ENCODE data around the gene SMIM41.

Gene SMIM41

DNA sequence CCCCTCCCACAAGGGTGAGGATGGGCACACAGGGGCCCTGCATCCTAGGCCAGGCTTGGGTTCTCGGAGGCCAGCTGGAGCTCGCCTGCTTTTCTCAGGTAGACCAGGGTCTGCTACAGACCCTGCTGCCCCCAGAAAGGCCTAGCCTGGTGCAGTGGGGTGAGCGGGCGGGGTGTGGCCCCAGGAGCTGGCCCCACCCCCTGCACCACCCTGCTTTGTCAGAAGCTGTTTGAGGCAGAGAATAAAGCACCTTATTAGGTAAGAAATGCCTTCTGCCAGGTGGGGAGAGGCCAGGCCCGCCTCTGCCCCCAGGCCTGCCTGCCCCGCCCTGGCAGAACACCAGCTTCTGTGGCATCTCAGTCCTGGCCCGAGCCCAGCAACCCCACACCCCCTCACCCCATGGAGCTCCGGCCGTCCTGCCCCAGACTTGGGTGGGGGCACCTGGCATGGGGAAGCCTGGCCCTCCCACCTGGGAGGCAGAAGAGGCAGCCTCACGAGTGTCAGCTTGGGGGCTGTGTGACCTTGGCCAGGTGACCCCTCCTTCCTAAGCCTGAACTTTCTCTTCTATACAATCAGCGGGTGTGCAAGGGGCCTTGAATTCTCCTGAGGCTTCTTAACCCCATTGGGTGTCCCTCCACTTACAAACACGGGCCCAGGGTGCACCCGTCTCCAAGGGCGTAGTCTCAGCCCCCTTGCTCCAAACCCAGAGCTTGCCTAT lies 69.1 kb downstream of the SMIM41 start:
- no peak for DNase-seq

DNA sequence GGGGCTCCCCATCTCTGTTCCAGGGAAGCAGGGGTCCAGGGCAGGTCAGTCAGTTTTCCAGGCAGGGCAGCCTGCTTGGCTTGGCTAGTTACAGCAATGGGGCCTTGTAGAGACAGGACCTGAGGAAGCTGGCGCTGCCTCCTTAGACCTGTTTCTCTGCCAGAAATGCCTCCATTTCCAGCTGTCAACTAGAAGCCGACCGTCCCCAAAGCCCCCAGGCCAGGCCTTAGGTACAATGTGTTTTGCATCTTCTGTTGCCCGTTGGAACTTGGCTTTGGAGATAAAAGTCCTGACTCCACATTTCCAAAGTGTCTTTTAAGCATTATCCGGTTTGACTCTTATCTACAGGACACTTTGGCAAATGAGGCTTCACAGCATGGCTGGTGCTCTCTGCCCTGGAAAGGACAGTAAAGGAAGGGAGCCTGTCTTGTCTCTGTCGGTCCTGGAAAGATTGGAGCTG lies 69.7 kb downstream of the SMIM41 start:
- no peak for DNase-seq

DNA sequence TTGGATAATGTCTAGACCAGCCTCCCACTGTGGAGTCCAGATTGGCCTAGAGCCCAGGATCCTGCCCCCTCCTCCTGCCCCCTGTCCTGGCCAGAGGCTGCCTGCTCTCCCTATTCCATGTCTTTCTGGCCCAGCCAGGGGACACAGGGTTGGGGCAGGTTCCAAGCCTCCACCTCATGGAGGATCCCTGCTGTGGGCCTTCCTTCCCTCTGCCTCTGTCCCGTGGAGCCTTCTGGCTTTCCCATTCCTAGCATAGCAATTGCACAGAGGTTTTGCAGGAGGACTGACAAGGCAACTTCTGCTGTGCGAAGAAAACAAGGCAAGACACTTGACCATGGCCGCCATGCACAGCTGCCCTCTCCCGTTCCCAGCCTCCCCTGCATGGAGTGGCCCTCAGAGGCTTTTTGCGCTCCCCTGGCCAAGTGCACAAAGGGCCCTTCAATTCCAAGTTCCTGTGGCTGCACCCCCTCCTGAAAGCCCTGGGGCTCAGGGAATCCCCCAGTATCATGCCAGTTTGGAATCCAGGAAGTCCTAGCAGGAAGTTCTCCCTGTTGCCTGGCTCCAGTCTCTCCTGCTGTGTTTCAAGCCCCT lies 70.2 kb downstream of the SMIM41 start:
- DNase-seq, result no peak

DNA sequence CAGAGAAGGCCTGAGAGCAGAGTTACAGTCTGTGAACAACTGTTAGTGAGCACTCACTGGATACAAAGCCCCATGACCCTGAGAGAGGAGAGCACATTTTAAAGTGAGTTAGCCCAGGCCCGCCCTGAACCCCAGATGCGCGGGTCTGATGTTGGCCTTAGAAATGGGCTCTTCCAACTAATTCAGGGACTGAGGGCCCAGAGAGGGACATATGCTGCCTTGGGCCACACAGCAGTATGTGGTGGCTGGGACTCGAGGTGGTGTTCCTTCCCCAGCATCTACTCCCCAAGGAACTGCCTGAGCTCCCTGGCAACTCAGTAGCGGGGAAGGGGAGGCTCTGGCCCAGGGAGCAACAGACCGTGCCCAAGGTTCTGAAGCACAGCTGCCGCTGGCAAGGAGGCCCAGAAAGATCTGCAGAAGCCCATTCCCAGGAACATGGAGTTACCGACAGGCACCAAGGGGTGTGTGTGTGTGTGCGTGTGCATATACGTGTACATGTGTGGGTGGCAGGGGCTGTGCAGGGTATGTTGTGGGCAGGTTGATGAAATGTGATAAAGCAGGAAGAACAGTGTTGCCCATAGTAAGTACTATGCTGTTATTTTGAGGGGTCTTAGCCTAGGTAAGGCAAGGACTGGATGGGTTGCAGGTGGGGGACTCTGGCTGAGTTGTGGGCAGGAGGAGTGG lies 71.8 kb downstream of the SMIM41 start:
- DNase-seq, result no peak

DNA sequence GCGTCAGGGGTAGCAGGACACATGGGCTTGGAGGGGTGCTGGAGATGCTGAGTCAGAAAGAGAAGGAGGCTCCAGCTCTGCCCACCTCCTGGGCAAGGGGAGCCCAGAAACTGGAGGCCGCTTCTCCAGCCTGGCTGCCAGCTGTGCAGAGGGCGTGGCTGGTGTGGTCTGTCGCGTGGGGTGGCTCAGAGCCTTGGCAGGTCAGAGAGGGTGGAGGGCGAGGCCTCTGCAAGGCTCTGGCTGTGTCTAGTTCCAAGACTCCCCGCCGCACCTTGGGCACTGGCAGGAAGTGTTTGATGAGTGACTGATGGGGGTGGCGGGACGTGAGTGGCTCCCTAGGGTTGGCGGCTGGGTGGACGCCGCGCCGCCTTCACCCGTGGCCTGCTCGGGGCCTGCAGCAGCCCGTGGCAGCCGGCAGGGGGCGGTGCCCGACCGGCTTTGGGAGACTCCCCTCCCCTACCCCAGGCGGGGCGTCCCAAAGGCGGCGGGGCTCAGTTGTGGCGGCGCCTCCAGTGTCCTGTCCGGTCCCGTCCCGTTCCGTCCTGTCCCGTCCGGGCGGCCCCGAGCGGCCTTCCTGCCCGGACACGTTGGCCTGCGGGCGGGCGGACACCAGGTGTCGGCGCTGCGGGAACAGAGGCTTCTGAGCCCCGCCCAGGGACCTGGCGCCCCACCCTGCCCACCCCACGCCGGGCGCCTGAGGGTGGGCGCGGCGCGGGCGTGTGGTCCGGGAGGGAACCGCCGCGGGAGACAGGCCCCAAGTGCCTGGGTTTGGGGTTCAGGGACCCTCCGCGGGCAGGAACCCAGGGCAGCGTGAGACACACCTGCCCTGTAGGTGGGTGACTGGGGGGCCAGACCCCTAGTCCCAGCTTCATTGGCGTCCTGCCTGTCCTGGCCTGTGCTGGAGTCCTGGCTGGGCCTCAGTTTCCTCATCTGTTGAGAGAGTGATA lies 72.6 kb downstream of the SMIM41 start:
- no peak for DNase-seq

DNA sequence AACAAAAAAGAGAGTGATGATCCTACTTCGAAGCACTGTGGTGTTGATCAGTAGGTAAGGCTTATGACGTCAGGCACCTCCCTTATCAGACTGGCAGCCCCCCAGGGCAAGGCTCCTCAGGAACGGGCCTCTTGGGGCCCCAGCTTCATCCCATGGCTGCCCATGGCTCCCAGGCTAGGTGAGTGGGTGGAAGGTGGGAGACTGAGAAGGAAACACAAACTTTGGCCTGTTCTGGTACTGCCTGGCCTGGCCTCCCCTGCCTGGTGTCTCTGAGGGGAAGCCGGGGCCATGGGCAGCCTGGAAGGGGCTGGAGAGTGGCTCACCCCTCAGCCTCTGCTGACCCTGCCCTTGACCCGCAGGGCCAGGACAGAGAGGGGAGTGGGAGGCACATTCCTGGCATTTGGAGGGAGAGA lies 73.4 kb downstream of the SMIM41 start:
- no peak for DNase-seq

DNA sequence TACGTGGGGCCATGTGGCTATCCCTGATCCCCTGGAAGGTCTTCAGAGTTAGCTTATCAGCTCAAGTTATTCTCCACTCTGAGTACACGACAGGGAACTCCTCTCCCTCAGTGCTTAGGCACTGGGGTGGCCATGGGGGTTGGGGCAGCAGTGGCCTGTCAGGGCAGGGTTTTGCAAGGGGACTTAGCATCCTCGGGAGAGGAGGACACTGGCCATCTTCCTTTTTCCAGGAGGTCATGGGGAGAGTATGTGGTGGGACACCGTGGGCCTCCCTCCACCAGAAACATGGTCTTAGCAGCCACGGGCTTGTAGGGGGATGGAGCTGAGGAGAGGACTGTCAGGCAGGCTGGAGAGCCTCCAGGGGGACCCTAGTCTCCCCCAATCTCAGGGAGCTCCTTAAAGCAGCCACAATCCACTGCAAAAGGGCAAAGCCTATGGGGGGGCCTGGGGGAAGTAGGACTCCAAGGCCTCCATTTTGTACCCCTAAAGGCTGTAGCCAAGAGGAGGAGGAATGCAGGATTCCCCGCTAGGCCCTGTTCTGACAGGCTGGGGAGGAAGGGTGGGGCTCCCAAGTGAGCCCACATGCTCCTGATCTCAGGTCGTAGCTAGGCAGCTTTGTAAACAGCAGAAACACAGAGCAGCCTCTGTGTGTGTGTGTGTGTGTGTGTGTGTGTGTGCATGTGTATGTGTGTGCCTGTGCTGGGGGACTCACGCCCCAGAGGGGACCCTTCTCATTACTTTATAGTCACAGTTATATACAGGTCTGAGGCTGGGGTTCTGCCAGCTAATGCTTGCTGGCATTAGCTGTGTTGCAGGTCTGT lies 75.8 kb downstream of the SMIM41 start:
- DNase-seq, result no peak

DNA sequence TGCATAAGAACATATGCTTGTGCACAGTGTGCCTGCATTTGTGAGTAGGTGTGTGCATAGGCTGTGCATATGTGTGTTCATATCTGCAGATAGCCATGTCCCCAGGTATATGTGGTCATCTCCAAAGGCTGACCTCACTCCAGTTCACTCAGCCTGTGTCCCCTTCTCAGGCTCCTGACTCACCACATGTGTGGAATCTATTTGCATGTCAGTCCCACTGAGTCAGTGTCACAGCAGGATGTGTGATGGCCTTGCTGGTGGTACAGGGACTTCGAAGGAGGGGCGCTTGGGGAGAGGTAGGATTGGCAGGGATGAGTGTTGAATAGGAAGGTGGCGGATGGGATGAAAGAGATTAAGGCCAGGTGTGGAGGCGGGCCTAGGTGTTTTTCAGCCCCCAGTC lies 76.8 kb downstream of the SMIM41 start:
- DNase-seq, result no peak

DNA sequence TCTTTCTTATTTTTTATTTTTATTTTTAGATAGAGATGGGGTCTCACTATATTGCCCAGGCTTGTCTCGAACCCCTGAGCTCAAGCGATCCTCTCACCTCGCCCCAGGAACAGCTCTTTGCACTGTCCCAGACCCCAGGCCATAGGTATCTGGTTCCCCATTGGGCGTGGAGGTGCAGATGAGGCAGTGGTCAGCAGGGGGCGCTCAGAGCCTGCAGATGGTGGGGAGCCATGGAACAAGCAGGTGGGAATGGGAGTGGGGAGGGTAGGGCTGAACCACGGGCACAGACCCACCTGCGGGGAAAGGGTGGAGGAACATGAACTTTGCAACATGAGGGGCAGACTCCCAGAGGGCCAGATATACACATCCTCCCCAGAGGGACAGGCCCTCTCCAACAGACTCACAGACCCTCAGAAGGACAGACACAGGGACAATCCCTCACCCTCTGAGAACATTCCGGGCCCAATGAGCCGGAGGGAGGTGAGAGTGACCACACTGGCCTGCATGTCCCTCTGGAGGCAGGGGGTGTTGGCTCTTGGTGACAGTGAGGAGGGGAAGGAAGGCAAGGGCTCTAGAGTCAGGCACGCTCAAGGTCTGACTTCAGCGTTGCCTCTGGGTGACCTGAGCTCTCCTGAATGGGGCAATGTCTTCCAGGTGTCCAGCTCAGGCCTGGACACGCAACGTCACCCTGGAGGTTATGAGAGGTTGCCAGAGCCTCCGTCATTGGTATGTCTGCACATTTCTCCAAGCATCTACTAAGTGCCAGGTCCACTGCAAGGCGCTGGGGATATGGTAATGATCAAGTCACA lies 77.5 kb downstream of the SMIM41 start:
- peak in 1 of 2 experiments; percentile 21 for DNase-seq

DNA sequence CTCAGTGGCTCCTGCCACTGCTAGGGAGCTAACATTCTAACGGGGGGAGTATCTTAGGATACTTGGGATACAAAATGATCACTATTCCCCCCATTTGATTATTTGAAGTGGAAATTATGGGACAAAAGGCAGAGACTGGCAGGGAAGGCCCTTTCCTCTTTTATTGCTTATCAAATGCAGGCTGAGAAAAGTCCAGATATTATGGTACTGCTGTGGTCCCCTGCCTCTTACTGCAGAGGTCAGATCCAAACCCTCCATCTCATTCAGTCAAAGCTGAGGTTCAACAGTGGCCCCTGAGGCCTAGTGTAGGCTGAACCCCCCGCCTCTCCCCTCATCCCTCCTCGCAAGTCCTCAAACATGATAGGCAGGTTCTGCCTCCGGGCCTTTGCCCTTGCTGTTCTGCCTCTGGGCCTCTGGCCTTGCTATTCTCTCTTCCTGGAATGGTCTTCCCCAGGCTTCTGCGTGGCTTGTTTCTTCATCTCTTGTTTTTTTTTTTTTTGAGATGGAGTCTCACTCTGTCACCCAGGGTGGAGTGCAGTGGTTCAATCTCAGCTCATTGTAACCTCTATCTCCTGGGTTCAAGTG lies 78.2 kb downstream of the SMIM41 start:
- DNase-seq, result no peak
